SH-SY5Y (cell line): ENCODE results near the gene INO80E.

Experiments used
- GATA2 ChIP-seq: IDR thresholded peaks from 2 replicates; pipeline ENCODE4 v1.6.1; 2011; ENCODE audit warnings: mild to moderate bottlenecking, low read depth, low read length
- GATA3 ChIP-seq: IDR thresholded peaks from 2 replicates; pipeline ENCODE4 v1.6.1; 2011; ENCODE audit warnings: low read depth, mild to moderate bottlenecking, low read length, moderate library complexity

INO80E gene

DNA sequence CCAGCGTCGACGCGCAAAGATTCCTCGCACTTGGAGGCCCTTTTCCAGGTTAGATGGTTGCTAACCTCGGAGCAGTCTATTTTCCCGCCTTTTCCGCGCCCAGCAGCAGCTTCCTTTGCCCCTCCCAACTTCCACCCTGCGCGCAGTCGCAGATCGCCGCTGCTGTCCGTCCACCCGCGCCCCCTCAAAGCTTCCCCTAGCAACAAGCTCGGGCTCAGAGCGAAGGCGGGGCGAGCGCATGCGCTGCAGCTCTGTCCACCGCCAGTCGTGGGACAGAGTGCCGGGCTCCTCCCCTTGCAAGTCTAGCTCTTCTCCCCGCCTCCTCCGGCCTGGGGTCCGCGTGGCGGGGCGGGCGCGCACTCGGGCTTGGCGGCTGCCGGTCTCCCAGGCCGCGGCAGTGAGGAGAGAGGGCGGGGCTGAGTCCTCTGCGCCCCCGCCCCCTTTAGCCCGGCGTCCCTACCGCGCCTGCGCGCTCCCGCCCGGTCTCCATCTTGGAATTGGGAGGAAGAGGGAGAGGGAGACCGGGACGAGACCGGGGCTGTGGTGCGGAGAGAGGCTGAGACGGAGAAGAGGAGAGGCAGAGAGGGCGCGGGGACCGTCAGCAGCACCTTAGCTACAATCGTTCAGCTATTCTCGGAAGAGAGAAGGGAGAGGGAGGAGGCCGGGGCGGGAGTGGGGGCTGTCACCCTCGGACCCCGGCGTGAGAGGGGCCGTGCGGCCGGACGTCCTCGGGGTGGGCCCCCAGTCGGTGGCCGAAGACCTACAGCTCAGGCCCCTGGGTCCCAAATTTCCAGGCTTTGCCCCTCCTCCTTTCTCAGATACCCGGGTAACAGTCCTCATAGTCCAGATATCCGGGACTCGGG, 22.4 kb upstream of the INO80E start, which contains the start of gene TAOK2:
Gene TAOK2, plus strand, starts transcription at position 485 of the 863 bp plus-strand sequence. CDS start 3,905 bp downstream, outside the sequence.
- TF ChIP-seq GATA3 = no peak
- TF ChIP-seq GATA2 = no peak

DNA sequence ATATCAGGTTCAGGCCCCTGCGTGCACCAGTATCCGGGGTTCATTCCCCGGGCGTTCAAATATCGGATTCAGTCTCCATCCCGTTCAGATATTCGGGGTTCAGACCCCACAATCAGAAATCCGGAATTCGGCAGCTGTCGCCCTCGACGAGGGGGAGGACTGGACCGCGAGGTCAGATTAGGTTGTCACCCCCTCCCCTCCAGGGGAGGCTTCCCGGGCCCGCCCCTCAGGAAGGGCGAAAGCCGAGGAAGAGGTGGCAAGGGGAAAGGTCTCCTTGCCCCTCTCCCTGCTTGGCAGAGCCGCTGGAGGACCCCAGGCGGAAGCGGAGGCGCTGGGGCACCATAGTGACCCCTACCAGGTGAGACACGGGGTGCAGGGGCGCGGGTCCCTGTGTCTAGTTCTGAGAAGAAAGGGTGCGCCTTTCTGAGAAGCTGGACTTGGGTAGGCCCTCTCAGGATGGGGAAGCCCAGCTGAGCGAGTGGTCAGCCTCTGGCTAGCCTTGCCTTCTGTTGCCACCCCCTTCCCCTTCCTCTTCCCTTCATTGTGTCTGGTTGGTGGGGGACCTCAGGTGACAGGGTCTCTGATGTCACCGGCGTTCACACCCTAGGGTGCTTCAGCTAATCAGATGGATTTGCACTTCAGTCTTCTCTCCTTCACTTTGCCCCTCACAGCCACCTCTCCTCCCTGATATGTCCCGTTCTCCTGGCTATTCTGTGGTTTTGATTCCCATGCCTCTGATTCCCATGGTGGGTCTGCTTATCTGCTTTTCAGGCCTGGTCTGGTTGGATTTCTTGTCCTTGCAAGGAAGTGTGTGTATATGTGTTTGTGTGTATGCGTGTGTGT, 21.5 kb upstream of the INO80E start:
- TF ChIP-seq GATA2 = no peak
- no peak for TF ChIP-seq GATA3

DNA sequence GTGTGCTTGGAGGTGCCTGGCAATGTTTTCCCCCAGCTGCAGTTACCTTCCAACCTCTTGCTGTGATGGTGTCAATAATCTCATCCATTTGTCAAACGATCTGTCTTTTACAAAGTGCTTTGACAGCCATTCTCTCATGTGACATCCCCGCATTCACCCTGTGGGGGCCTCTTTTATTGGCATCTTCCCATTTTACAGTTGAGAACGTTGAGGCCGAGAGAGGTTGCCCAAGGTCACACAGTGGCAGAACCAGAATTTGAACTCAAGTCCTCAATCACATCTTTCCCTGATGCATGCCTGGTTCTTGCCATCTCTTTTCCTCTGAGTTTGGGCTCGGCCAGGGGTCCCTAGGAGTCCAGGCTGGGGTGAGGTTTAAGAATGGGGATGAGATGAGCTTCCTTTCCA, 20.9 kb upstream of the INO80E start:
- TF ChIP-seq GATA3 = no peak
- TF ChIP-seq GATA2 = no peak

DNA sequence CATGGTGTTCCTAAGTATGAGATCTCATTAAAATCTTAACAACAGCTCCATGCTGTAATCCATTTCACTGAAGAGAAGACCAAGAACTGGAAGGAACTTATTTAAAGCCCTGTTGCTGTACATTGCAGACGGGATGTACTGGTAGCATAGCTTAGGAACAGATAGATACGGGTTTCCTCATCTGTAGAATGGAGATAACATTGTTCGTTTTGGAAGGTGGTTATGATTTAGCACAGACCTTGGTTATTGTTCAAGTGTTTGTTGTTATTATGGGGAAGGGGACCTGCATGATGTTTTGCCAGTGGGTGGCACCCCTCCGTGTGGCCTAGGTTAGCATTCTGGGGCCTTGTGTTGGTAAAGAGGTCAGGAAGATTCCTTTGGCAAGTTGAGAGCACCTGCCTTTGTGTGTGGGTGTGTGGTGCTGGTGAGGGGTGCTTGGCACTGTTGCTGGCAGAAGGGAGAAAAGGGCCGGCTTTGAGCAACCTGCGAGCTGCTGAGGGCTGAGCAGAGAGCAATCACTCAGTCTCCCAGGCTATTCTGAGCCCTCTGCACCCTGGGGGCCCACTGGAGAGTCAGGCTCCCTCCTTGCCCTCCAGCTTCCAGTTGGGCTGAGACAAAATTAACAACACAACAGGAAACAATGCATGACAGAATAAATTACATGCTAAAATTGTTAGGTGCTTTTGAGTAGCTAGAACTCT, 20.1 kb upstream of the INO80E start:
- TF ChIP-seq GATA3 (no peak), GATA2 (no peak)

DNA sequence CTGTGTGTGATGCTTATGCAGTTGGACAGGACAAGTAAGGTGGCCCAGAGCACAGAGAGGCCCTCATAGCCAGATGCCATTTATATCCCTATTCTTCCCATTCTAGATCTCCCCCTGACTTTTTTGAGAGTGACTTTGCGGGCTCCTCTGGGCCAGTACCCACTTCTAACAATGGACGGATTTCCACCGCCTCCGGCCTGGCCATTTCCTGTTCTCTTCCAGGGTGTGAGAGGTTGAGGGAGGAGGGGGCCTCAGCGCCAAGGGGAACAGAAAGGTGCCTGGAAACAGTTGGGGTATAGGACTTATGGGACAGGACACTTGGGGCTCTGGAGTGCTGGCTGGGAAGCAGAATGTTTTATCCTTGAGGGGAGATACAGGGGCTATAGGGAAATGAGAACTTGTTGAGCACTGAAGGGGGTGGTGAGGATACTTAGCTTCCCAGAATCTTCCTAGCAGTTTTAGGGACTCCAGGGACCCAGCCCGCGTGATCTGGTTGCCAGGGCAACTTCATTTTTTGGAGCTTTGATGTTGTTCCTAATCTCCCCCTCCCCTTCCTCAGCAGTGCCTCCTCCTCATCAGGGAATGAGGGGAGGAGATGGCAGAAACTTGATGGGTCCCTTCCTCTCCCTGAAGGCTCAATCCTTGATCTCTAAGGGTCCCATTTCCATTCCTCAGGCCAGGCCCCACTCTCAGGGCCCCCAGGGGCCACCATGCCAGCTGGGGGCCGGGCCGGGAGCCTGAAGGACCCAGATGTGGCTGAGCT, 18.8 kb upstream of the INO80E start:
- TF ChIP-seq GATA2 = no peak
- TF ChIP-seq GATA3 = no peak

DNA sequence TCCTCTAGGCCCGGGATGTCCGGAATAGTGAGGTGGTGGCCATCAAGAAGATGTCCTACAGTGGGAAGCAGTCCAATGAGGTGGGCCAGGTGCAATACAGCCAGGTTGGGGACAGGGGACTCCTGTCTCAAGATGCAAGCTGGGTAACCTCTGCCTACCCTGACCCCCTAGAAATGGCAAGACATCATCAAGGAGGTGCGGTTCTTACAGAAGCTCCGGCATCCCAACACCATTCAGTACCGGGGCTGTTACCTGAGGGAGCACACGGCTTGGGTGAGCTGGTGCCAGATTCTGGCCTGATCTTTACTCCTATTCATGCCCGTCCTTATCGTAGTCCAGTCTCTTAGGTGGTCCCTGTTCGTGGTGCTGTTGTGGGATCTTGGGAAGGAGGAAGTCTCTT, 18.0 kb upstream of the INO80E start:
- no peak for TF ChIP-seq GATA3
- TF ChIP-seq GATA2 = no peak

DNA sequence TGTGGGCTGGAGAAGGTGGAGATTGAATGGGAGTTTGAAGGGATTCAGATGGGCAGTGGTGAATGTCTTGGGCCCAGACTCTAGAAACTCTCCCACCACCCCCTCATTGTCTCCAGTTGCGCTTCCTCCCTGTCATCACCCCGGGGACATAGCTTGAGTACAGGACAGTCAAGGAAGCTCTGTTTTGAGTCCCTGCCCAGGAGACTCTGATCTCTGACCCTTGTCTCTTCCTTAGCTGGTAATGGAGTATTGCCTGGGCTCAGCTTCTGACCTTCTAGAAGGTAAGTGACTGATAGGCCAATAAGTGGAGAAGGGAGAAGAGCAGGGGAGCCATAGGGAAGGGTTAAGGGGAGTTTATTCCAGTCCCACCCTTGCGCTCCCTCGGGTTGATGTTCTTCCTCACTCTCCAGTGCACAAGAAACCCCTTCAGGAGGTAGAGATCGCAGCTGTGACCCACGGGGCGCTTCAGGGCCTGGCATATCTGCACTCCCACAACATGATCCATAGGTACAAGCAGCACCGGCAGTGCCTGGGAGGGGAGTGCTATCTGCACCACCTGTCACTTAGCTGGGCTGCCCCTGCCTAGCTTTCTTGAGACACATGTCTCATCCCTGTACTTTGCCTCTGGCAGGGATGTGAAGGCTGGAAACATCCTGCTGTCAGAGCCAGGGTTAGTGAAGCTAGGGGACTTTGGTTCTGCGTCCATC, 17.3 kb upstream of the INO80E start:
- TF ChIP-seq GATA2 = no peak

DNA sequence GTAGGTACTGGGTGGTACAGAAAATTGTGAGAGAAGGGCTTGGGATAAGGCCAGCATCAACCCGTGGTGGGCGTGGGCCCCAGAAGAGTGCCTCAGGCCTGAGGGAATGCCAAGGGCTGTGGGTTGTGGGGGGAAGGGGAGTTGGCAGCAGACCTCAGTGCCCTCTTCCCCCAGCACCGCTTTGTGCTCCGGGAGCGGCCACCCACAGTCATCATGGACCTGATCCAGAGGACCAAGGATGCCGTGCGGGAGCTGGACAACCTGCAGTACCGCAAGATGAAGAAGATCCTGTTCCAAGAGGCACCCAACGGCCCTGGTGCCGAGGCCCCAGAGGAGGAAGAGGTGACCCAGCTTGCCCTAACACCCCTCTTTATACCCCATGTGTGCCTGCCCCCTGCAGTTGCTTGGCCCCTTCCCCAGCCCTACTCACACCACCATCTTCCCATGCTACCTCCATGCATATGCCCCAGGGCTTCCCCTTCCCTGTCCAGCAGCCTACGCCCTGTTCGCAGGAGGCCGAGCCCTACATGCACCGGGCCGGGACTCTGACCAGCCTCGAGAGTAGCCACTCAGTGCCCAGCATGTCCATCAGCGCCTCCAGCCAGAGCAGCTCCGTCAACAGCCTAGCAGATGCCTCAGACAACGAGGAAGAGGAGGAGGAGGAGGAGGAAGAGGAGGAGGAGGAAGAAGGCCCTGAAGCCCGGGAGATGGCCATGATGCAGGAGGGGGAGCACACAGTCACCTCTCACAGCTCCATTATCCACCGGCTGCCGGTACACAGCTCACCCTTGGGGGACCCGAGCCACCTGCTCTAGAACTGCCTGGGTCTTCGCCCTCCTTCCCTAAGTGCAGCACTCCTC, 13.3 kb upstream of the INO80E start:
- no peak for TF ChIP-seq GATA3
- TF ChIP-seq GATA2 = no peak

DNA sequence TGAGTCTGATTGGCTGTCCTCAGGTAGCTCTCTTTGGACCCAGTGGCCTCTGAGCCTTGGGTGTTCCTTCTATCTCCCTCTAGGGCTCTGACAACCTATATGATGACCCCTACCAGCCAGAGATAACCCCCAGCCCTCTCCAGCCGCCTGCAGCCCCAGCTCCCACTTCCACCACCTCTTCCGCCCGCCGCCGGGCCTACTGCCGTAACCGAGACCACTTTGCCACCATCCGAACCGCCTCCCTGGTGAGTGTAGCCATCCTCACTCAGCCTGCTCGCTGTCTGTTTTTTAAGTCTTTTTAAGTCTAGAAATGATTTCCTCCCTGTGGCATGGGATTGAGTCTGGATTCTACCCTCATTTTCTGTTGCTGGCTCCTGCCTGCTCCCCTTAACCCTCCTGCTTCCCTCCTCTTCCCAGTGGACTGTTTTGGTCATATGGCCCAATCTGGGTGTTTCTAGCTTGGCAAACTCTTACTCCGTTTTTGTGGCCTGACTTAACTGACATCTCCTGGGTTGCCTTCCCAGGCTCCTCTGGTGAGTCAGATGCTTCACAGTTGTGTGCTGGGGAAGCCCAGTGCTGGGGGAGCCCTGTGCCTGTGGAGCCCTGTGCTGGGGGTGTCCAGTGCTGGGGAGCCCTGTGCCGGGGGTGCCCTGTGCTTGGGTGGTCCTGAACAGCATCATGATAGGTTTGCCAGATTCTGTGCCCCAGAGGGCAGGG, 12.5 kb upstream of the INO80E start:
- no peak for TF ChIP-seq GATA2
- TF ChIP-seq GATA3 = no peak

DNA sequence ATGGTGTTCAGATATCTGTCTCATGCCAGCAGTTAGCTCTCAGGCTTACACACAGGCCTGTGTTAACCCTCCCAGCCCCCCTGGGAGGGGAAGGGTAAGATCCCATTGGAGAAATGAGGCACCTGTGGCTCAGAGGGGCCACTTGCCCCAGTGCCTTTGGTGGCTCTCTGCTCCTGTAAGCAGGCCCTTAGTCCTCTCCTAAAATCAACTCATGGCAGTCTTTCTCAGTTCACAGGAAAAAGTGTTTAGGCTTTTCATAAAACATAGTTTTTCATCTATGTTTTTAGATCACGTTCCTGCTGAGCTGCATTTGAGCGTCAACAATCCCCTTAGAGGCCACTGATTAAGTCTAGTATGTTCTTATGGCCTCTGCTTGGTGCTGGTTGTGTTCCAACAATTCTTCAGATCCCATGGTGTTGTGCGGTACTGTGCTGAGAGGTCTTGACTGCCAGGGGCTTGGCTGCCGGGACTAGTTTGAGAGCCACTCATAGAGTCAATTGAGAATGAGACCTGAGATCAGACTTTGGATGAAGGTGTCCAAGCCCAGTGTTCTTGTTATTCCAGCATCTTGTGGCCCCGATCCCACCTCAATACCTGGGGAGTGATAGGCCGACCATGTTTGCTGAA, 11.8 kb upstream of the INO80E start:
- TF ChIP-seq GATA2 = no peak
- no peak for TF ChIP-seq GATA3

DNA sequence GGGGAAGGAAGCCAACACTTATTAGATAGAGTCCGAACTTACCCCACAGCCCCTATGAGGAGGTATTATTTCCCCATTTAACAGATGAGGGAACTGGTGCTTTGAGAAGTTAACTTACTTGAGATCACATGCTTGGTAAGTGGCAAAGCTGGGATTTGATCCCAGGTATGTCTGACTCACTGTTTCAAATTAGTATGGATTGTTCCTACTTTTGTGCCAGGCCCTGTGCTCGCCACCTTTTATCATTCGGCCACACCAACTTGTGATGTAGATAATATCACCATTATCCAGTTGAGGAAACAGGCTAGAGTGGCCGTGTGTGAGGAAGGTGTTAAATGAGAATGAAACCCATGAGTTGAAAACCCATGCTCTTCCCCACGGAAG, 11.3 kb upstream of the INO80E start:
- TF ChIP-seq GATA2 (no peak), GATA3 (no peak)

DNA sequence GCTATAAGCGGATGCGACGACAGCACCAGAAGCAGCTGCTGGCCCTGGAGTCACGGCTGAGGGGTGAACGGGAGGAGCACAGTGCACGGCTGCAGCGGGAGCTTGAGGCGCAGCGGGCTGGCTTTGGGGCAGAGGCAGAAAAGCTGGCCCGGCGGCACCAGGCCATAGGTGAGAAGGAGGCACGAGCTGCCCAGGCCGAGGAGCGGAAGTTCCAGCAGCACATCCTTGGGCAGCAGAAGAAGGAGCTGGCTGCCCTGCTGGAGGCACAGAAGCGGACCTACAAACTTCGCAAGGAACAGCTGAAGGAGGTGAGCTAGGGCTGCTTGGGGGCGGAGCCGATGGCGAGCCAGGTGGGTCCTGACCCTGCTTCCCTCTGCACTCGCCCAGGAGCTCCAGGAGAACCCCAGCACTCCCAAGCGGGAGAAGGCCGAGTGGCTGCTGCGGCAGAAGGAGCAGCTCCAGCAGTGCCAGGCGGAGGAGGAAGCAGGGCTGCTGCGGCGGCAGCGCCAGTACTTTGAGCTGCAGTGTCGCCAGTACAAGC, 10.7 kb upstream of the INO80E start:
- TF ChIP-seq GATA2 (no peak), GATA3 (no peak)
